Fibroblast of lung (primary cell): Measurements from ENCODE around the gene ZBTB17.

Source experiments
- EZH2 ChIP-seq: IDR thresholded peaks from 2 replicates; pipeline ENCODE4 v1.5.1; 2012; ENCODE audit warnings: low read length, control low read depth, mild to moderate bottlenecking; ENCODE audit errors: missing control alignments
- TF ChIP-seq, protein P1 (sequence below), 2 donors: IDR thresholded peaks in 1 of 2; conservative IDR thresholded peaks in 1 of 2; 1 replicate in 1 of 2; 2 replicates in 1 of 2; pipeline ENCODE4 v1.5.1; 2011 to 2012; ENCODE audit warnings: low read length in 2 of 2, control low read depth in 1 of 2, inconsistent platforms in 1 of 2, low read depth in 1 of 2, mild to moderate bottlenecking in 1 of 2

DNA sequence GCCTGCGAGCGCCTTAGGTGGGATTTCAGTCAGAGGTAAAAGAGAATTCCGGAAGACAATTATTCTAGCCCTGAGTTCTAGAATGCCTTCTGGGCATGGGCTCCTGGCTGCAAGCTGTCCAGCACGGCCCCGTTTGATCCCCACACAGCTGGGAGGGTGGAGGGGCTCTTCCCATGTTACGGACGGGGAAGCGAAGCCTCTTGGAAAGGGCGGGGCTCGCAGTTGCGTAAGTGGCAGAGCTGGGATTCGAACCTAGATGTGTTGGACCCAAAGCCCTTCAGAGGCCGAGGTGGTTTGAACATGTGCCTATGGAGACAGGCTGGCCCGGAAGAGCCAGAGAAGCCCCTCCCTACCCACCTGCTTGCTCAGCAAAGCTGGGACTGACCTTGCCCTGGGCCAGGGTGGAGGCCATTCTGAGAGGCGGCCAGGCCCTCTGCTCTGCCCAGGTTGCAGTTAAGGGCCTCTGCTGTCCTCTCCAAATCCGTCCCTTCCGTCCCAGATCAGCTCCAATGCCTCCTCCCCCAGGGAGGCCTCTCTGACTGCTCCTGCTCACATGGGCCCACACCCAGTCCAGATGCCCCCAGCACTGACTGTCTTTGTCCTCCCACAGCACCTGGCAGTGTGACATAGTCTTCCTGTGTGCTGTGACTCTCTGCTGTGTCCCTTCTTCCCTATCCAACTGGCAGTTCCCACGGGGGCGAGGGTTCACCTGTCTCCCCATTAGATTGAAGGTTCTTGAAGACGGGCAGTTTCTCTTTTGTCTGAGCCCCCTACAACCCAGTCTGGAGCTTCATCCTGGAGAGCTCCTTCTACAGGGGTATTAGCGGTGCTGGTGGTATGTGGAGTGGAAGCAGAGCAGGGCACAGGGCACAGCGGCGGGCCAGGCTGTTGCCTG lies 43.1 kb upstream of the ZBTB17 start:
- TF ChIP-seq, protein P1, sequence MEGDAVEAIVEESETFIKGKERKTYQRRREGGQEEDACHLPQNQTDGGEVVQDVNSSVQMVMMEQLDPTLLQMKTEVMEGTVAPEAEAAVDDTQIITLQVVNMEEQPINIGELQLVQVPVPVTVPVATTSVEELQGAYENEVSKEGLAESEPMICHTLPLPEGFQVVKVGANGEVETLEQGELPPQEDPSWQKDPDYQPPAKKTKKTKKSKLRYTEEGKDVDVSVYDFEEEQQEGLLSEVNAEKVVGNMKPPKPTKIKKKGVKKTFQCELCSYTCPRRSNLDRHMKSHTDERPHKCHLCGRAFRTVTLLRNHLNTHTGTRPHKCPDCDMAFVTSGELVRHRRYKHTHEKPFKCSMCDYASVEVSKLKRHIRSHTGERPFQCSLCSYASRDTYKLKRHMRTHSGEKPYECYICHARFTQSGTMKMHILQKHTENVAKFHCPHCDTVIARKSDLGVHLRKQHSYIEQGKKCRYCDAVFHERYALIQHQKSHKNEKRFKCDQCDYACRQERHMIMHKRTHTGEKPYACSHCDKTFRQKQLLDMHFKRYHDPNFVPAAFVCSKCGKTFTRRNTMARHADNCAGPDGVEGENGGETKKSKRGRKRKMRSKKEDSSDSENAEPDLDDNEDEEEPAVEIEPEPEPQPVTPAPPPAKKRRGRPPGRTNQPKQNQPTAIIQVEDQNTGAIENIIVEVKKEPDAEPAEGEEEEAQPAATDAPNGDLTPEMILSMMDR (conservative IDR thresholded peaks at IDR 0.05 in 1 of 2, IDR thresholded peaks at IDR 0.05 in 1 of 2; ENCODE audit: low read depth in 1 of 2, low read length in 2 of 2) = no peak
- TF ChIP-seq EZH2 = no peak
